A673 (cell line): ENCODE results near the gene C20orf202.

Experiments
- CTCF ChIP-seq: fragments of 300-800, 200-600 bp; sonication (generic); conservative IDR thresholded peaks from 2 replicates; pipeline ENCODE4 v1.5.1; 2017; ENCODE audit warnings: low read depth, mild to moderate bottlenecking, antibody characterized with exemption, low read length, moderate library complexity, mixed read lengths
- EZH2 ChIP-seq: fragments of 200-600 bp; sonication (generic); IDR thresholded peaks from 2 replicates; pipeline ENCODE4 v1.6.1; 2017; ENCODE audit warnings: borderline replicate concordance, low read depth, mild to moderate bottlenecking, mixed read lengths, antibody characterized with exemption, low read length; ENCODE audit not compliant: poor library complexity, severe bottlenecking

- no peak for TF ChIP-seq EZH2
- TF ChIP-seq CTCF = no peak
Observed at GRCh38 chr20:1212023-1212422, 8.8 kb downstream of the C20orf202 start.
